Measurements from ENCODE around the gene SDK2.
"Not testable (repeated sequence)": the region's sequence is repeated elsewhere in the genome, so short reads cannot be mapped to it uniquely, and the experiment has no call there.

SDK2 gene

GRCh38 chr17:73482251-73482716, 162.0 kb downstream of the SDK2 start:
- DNase-seq (ENCODE audit: low read depth), result no peak

DNA sequence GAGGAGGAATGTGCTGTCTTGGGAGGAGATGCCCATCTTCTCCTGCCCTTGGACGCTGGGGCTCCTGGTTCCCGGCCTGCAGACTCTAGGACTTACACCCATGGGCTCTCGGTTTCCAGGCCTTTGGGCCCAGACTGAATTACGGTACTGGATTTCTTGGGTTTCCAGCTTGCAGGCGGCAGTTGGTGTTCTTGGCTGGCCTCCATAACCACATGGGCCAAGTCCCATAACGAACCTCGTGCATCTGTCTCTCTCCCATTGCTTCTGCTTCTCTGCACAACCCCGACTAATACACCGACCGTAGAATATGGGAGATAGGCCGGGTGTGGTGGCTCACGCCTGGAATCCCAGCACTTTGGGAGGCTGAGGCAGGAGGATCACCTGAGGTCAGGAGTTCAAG, 162.6 kb downstream of the SDK2 start:
- DNase-seq (ENCODE audit: low read depth), result no peak

DNA sequence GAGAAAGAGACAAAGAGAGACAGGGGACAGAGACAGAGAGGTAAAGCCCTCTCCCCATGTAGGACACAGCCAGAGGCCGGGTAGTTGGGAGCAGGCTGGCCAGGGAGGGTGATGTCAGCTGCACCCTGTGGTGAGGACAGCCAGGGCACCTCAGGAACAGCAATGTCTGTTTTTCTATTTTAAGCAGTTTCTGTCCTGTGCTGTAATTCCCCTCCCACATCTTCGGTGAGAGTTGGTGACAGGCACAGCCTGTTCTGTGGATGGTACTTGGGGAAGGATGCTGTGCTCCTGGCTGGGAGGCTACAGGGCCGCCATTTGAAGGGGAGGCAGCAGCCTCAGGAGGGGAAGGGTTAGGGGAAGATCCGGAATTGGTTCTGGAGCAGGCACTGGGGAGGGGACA, 163.5 kb downstream of the SDK2 start:
- no peak for DNase-seq (ENCODE audit: low read depth)

- DNase-seq (ENCODE audit: low read depth), result no peak
Measured at GRCh38 chr17:73478768-73479424, 165.3 kb downstream of the SDK2 start.

- no peak for DNase-seq (ENCODE audit: low read depth)
Measured at GRCh38 chr17:73478334-73478733, 165.9 kb downstream of the SDK2 start.

- no peak for DNase-seq (ENCODE audit: low read depth)
Measured at GRCh38 chr17:73476890-73477350, 167.3 kb downstream of the SDK2 start.

DNA sequence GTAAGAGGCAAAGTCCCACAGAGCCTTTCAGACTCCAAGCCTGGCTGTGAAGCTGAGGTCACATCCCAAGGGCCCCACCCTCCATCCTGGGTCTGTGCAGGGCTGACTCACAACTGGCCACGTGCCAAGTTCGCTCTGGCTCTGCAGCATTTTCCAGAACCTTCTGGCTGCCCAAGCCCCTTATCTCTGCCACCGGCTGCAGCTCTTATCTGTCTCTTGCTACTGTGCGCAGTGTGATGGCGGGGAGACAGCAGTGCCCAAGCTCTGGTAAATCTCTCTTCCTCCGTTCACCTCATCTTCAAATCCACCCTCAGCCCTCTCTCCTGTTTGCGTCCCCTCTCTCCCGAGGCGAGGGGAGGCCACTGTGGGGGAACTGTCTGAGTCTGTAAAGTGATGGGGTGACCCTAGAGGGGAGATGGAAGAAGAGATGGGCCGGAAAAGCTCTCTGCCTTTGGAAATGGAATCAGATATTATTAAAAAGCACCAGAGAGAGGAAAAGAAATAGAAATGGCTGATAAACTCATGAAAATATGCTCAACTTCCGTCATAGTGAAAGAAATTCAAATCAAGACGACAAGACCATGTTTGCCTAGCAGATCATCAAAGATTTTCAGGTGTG, 169.8 kb downstream of the SDK2 start:
- no peak for DNase-seq (ENCODE audit: low read depth)

DNA sequence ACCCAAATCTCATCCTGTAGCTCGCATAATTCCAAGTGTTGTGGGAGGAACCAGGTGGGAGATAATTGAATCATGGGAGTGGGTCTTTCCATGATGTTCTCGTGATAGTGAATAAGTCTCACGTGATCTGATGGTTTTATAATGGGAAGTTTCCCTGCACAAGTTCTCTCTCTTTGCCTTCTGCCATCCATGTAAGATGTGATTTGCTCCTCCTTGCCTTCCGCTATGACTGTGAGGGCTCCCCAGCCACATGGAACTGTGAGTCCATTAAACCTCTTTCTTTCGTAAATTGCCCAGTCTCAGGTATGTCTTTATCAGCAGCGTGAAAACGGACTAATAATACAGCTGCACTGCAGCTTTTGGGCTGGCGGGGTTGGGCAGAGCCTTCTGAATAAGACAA, 171.5 kb downstream of the SDK2 start:
- DNase-seq (ENCODE audit: low read depth), result not testable (repeated sequence)

DNA sequence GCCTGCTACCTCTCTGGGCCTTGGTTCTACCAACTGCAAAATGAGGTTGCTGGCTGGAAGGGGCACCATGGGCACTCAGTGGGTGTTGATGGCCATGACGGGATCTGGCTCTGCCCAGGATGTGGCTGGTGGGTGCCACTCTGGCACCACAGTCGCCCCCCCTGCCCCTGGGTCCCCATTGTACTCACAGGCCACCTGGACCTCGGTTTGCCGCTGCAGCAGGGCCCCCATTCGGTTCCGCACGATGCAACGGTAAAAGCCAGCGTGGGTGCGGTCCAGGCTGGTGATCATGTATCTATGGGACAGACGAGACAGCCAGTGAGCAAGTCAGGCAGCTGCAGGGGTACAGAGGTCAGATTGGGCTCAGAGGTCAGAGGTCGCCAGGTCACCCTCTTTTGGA, 172.3 kb downstream of the SDK2 start:
- DNase-seq (ENCODE audit: low read depth), result no peak

GRCh38 chr17:73470316-73470826, 173.9 kb downstream of the SDK2 start:
- no peak for DNase-seq (ENCODE audit: low read depth)

- DNase-seq (ENCODE audit: low read depth), result no peak
Measured at GRCh38 chr17:73469311-73469710, 174.9 kb downstream of the SDK2 start.

- DNase-seq (ENCODE audit: low read depth), result no peak
Measured at GRCh38 chr17:73468221-73468620, 176.0 kb downstream of the SDK2 start.

GRCh38 chr17:73467651-73468050, 176.6 kb downstream of the SDK2 start:
- DNase-seq (ENCODE audit: low read depth), result no peak

- DNase-seq (ENCODE audit: low read depth), result no peak
Measured at GRCh38 chr17:73466704-73467433, 177.4 kb downstream of the SDK2 start.

GRCh38 chr17:73465953-73466230, 178.4 kb downstream of the SDK2 start:
- no peak for DNase-seq (ENCODE audit: low read depth)

DNA sequence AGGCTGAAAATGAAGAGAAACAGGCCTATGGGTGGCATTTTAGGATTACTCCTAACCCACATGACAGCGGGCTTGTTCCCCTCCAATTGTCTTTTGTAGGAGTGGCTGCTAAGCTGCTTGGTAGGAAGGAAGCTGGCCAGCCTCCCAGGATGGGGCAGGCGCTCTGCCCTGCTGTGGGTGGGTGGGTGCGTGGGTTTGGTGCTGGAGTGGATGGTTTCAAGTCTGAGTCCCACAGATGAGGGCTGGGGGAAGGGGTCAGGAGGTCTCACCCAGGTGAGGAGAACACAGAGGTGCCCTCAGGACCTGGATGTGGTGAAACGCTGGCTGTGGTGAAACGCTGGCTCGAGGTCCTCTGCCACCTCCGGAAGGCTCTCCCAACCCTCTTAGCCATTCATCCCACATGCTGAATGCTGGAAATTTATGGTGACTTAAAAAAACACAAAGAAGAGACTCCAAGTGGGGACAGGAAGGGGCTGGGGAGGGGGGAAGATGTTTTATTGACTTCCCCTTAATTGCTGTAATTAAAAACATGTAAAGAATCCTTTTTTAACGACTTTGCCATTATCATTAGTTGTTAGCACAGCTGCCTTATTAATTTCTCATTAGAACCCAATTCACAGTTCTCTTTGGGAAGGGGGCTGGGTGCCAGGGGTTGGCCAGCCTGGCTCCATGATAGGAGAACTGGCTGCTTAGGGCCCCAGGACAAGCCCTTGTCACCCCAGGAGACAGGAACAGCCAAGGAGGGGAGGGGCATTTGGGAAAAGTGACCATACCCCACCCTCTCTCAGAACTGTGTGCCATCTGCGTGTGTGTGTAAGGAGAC, 178.9 kb downstream of the SDK2 start:
- DNase-seq (ENCODE audit: low read depth), result no peak

GRCh38 chr17:73464447-73464846, 179.8 kb downstream of the SDK2 start:
- no peak for DNase-seq (ENCODE audit: low read depth)

DNA sequence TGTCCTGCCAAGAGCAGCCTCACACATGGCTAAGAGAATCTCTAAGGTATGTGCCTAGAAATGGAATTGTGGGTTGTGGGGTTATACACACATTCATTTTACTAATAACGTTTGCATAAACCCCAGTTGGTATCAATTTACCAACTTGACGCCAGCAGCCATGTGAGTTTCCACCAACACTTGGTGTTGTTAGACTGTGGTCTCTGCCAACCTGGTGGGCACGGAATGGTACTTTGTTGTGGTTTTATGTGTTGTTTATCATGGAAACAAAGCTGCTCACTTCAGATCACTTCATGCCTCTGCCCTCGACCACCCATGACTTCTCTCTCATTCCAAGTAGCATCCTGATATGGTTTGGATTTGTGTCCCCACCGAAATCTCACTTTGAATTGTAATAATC, 180.4 kb downstream of the SDK2 start:
- DNase-seq (ENCODE audit: low read depth), result no peak

DNA sequence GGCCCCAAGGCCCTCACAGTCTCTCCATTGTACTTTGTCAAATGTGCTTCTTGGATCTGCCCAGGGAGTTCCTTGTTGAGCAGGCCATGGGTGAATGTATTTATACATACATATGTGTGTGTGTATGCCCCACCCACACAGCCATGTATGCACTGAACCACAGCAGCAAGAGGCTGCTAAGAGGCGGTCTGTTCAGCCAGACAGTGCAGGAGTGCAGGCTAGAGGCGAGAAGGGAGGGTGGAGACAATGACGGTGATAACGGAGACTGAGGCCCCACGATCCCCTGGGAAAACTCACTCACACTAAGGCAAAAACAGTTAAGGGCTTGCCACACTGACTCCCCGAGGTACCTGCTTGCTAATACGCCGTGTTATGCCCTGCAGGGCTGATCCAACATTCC, 181.4 kb downstream of the SDK2 start:
- DNase-seq (ENCODE audit: low read depth), result no peak

DNA sequence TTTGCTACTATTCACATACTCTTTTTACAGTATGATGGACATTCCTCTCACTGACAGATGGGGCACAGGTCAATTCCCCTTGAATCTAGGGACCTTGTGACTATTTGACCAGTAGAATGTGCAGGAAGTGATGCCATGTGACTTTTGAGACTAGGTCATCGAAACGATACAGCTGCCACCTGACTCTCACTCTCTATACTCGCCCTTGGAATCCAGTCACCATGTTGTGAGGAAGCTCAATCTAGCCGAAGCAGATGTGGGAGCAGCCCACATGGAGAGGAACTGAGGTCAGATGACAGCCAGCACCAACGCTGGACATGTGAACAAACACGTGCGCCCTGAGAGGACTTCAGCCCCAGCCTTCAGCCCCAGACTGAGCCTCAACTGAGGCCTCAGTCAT, 184.3 kb downstream of the SDK2 start:
- DNase-seq (ENCODE audit: low read depth), result no peak

DNA sequence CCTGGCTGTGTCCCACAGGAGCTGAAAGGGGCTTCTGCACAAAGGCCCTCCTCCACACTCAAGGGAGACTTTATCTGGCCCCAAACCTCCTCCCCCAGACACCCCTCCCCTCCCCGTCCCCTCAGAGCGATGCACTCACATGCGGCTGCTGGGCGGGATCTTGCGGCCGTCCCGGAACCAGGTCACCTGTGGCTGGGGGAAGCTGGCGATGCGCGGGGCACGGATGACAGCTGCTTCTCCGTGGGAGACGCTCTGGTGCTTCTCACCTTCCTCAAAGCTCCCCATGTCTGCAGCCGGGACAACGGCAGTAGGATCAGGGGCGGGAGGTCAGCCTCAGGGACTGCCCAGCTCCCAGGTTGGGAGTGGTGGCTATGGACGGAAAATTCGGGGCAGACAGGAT, 188.5 kb downstream of the SDK2 start:
- no peak for DNase-seq (ENCODE audit: low read depth)

DNA sequence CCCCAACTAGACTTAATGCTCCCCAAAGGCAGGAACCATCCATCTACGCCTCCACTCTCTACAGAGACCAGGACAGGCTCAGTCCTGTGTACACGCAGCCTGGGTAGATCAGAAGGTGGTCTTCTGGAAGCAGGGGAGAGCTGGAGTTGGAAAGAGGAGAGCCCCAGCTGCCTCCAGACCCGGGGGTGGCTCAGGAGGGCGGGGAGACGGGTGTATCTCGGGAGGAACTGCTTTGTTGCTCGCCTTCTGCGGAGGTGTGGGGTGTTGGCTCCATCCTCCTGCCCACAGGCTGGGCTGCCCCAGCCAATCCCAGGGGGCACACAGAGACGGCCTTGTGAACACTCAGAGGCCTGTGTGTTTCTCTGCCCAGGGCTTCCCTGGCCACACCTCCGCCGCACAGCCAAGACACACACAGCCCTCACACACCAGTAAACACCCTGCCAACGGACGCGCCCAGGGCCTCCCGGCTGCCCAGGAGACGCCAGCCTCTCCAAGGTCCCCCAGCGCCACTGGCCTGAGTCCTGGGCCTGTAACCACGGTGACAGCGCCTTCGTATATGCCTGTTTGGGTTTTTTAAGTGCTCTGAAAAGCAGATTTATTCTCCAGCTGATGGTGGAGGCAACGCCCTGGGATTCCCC, 189.1 kb downstream of the SDK2 start:
- no peak for DNase-seq (ENCODE audit: low read depth)
